Central memory CD4-positive, alpha-beta T cell (primary cell): Measurements from ENCODE around the gene IL4R.
"Not testable (repeated sequence)": the region's sequence is repeated elsewhere in the genome, so short reads cannot be mapped to it uniquely, and the experiment has no call there.

Experiments used
- DNase-seq: peaks from one replicate; pipeline ENCODE4 v3.0.0; 2022

The IL4R gene

DNA sequence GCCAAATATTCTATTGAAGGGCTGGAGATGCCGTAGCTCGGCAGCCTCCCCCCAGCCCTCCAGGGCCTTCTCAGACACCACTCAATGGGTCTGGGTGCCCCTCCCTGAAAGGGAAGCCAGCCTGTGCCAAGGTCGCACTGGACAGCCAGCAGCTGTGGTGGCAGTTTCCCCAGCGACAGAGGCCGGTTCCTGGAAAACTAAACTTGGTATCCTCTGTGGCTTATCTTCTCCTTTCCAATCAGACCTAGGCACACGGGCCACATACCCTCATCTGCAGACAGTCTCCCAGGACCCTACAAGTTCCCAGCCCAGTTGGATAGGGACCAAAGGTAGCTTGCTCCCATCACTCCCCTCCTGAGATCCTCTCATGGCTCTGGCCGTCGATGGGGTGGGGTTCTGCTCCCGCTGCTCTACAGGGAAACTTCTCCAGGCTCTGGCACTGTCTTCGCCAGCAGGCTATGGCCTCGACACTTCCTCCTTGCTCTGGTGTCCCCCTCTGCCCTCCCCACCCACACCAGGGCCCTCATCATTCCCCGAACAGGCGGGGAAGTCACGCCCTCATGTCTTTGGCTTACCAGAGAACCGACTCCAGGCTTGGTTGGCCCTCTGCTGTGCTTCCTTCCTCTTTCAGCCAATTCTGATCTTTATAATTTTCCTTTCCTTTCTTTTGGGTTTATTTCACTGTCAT is 69.9 kb downstream of the IL4R start:
- no peak for DNase-seq

DNA sequence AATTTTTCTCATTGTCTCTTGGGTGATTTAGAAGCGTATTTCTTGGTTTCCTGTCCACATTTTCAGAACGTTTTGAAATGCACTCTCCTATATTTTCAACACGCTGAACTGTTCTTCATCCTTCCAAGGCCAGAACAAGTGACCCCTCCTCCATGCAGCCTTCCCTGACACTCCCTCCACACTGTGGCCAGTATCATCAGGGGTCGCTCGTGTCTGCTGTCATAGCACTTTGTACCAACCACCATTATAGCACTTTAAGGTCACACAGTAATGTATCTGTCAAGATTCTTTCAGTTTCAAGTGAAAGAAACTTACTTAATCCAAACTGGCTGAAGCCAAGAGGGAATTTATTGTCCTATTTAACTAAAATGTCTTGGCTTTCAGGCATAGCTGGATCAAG is 70.7 kb downstream of the IL4R start:
- no peak for DNase-seq

DNA sequence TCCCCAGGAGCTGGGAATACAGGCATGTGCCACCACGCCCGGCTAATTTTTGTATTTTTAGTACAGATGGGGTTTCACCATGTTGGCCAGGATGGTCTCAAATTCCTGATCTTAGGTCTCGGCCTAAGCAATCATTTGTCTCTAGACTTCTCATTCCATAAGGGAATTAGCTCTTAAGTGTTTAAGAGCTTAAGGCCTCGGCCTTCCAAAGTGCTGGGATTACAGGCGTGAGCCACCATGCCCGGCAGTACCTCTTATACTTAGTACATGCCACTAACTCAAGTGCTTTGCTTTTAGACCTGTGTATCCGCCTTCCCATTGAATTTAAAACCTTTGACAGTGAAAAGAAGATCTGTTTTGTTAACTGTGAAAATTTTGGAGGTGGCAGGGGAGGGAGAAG is 71.6 kb downstream of the IL4R start:
- no peak for DNase-seq

DNA sequence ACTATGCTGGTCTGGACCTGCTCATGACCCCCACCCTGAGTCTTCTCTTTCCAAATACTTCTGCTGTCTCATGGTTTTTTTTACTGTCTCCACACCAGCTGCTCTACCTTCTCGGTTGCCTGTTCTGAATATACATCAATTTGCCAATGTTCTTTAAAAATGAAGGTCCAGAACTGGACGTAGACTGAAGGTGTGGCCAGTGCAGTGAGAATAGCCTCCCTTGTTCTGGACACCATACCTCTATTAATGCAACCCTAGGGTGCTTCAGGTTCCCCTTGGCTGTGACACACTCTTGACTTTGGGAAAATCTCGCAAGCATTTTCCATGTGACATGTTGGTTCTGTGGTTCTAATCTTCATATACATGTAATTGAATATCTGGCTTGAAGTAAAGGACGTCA is 72.9 kb downstream of the IL4R start:
- DNase-seq, result no peak

DNA sequence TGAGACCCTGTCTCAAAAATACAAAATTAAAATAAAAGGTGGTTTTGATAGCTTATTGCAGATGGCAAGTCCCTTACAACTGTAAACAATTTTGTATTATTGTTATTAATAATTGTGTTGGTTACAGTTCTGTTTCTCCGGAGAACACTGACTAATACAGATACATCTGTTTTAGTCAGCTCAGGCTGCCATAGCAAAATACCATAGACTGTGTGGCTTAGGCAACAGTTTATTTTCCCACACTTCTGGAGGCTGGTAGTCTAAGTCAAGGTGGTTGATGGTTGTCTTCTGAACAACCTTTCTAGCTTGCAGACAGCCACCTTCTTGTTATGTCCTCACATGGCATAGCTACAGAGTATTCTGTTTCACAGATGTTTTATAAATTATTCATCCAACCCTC is 74.0 kb downstream of the IL4R start:
- DNase-seq, result no peak

DNA sequence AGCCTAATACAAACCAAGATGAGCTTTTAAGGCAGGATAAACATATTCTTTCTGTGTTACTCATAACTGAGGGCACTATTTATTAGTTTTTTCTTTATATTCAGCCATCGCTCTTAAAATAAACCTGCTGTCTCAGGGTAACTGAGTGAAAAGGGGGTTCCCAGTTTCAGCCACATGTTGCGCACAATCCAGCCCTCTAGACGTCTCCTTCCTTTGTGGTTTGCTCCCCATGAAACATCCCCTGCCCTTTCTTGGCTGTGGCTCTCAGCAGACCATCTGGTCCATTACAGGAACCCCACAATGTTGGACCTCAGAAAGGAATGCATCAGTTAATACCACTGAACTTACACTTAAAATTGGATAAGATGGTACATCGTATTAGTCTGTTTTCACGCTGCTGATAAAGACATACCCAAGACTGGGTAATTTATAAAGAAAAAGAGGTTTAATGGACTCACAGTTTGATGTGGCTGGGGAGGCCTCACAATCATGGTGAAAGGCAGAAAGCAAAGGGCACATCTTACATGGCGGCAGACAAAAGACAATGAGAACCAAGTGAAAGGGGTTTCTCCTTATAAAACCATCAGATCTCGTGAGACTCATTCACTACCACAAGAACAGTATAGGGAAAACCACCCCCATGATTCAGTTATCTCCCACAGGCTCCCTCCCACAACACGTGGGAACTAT is 75.6 kb downstream of the IL4R start:
- DNase-seq, result no peak

DNA sequence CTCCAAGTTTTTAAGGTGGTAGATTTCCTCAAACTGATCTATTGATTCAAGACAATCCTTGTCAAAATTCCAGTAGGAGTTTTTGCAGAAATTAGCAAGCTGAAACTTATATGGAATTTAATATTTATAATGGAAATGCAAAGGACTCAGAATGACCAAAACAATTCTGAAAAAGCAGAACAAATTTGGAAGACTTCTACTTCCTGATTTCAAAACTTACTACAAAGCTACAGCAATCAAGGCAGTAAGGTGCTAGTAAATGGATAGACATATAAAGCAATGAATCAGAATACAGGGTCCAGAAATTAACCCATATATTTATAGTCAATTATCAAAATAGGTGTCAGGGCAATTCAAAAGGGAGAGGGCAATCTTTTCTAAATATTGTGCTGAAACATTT is 76.4 kb downstream of the IL4R start:
- no peak for DNase-seq

DNA sequence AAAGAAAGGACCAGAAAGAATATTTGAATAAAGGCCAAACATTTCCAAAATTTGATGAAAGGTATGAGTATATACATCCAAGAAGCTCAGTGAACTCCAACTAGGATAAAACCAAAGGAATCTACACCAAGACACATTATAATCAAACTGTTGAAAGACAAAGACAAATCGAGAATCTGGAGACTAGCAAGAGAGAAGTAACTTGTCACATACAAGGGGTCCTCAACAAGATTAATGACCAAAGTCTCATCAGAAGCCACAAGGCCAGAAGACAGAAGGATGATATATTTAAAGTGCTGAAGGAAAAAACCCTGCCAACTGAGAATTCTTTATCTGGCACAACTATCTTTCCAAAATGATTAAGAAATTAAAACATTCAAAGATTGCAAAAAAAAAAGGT is 78.9 kb downstream of the IL4R start:
- no peak for DNase-seq

DNA sequence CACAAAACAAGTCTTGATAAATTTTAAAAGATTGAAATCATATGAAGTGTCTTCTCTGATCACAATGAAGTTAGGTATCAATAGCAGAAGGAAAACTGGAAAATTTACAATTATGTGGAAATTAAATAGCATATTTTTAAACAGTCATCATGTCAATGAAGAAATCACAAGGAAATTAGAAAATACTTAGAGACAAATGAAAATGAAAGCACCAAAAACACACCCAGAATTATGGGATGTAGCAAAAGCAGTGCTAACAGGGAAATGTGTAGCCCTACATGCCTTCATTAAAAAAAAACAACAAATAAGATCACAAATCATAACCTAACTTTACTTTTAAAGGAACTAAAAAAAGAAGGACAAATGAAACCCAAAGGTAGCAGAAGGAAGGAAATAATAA is 80.7 kb downstream of the IL4R start:
- DNase-seq, result no peak

DNA sequence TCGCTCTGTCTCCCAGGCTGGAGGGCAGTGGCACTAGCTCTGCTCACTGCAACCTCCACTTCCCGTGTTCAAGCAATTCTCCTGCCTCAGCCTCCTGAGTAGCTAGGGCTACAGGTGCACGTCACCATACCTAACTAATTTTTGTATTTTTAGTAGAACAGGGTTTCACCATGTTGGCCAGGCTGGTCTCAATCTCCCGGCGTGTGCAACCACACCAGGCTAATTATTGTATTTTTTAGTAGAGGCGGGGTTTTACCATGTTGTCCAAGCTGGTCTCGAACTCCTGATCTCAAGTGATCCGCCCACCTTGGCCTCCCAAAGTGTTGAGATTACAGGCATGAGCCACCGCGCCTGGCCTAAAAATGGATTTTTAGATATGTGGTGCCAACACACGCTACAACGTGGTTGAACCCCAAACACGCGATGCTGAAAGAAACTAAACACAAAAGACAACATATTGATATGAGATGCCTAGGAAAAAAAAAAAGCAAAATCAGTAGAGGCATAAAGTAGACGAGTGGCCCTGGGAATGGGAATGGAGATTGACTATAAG is 84.6 kb downstream of the IL4R start:
- DNase-seq, result not testable (repeated sequence)

DNA sequence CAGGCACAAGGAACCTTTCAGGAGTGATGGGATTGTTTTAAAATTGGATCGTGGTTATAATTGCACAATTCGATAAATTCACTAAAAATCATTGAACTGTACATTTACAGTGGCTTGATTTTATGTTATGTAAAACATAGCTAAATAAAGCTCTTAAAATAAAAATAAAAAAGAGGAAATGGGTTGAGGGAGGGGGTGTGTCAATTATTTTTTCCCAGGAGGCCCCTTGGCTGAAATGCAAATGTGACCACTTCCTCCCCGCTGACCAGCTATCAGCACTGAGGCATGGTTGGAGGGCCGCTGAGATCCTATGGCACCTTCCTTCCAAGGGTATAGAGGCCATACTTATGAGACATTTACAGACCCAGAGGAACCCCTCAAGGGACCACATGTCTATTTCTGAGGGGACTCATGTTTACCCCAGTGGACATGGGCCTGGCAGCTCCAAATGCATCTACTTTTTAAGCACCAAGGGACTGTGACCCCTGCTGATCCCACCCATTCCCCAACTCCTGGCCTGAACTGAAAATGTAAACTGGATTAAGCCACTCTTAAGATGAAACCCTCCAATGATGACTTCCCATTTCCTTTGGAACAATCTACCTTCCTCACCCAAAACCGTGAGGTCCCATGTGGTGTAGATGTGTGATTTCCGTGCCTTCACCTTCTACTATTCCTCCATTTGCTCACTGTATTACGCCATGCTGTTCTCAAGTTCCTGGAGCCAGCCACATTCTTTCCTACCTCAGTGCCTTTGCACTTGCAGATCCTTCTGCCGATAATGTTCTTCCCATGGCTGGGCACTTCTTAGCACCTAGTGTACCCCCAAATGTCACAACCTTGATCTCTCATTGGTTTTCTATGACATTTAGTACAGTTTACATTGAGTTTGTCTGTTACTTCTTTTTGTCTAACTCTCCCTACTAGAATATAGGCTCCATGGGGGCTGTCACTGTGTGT is 85.4 kb downstream of the IL4R start:
- DNase-seq, result no peak

DNA sequence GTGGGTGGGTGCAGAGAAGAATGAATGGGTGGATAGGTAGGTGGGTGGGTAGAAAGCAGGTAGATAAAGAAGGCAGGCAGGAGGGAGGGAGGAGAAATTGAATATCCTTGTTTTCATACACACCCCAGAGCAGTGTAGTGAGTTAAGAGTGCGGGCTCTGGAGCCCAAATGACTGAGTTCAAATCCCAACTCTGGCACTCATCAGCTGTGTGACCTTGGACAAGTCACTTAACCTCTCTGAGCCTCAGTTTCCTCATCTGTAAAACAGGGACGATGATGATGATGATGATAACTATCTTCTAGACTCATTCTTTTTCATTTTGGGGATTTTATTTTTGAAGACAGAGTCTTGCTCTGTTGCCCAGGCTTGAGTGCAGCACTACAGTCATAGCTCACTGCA is 86.2 kb downstream of the IL4R start:
- DNase-seq, result no peak

DNA sequence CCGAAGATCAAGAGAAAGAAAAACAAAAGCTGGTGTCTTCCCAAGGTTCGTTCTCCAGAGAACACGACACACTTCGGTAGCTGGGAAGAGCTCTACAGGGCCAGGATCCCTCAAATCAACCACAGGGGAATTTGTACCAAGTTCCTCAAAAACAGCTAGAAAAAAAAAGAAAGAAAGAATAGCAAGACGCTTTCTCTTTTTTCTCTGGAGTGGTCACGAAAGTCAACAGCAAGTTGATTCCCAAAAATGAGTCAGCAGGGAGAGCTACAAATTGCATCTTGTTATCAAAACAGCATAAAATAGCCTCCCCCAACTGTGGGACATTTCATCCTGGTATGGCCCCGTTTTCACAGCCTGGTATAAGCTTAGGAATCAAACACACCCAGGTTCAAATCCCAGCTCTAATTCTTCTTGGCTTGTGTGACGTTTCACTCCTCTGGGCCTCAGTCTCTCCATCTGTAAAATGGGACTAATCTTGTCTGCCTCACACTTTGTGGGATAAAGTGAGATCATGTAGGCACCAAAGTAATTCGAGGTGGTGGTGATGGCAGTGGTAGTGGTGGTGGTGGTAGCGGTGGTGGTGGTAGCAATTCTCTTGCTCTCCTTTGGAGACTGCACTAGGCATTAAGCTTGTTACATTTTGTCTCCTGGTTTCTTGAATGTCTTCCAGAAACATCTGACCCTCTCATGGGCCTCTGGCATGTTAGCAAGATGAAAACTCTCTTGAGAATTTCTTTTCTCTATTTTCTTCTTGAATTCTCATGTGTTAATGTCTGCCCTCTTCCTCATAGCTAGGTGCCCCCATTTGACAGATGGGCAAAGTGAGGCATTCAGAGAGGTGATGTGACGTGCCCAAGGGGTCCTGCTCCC is 87.2 kb downstream of the IL4R start:
- DNase-seq, result no peak

DNA sequence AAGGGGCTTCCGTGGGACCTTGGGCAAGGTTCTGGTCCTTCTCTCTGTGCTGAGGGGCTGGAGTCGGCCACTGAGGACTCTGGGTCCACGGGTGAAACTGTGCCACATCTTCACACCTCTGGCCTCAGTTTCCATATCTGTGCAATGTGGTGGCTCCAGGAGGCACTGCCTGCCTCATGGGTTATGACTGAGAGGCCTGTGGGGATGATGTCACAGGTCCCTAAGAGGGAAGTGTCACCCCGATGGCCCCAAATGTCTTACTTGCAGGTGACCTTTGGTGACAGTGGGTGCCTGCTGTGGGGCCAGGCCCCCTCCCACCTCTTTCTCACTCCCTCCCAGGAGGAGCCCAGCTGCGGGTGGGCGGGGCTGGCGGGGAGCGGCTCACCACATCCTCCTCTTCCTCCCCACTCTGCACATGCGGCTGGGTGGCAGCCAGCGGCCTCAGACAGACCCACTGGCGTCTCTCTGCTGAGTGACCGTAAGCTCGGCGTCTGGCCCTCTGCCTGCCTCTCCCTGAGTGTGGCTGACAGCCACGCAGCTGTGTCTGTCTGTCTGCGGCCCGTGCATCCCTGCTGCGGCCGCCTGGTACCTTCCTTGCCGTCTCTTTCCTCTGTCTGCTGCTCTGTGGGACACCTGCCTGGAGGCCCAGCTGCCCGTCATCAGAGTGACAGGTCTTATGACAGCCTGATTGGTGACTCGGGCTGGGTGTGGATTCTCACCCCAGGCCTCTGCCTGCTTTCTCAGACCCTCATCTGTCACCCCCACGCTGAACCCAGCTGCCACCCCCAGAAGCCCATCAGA is 88.2 kb downstream of the IL4R start, which contains the start of gene IL21R:
IL21R (plus strand) TSS at position 407 of the 801 bp plus-strand sequence. CDS start 27,898 bp downstream, outside the sequence.
- DNase-seq, result peak; percentile 93

DNA sequence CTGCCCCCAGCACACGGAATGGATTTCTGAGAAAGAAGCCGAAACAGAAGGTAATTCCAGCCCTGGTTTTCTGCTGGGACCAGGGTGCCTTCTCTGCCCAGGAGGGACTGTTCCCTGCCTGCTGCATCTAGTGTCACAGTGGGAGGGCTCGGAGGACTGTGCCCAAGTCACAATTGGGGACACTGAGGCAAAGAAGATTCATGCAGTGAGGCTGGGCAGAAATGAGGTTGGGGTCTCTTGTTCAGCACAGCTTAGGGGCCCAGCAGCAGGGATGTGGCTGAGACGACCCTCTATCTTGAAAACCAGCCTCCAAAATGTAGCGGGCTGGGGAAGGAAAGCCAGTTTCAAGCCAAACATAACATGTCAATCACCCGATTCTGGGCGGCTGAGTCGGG is 88.8 kb downstream of the IL4R start:
- no peak for DNase-seq

DNA sequence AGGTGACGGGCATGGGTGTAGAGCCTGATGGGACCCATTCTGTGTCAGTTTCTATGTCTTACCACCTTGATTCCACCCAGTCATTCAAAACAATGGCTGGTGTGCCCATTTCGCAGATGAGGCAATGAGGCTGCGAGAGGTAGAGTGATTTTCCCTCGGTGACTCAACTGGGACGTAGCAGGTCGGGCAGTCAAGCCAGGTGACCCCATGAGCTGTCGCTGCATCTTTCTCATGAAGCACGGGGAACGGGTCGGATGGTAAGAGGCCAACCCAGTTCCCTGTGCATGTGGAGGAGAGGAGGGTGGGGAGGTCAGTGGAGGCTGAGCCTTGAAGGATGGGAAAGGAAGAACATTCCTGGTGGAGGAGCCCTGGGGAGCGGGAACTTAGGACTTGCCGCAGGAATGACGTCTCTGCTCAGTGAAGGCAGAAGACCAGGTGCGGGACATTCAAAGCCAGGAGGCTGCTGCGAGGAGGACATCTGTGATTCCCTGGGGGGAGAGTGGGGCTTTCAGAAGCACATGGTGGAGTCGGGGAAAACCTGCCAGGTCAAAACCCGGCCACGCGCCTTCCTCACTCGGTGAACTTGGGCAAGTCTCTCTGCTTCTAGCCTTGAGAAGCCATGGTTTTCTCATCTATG is 89.3 kb downstream of the IL4R start:
- peak; percentile 15 for DNase-seq

DNA sequence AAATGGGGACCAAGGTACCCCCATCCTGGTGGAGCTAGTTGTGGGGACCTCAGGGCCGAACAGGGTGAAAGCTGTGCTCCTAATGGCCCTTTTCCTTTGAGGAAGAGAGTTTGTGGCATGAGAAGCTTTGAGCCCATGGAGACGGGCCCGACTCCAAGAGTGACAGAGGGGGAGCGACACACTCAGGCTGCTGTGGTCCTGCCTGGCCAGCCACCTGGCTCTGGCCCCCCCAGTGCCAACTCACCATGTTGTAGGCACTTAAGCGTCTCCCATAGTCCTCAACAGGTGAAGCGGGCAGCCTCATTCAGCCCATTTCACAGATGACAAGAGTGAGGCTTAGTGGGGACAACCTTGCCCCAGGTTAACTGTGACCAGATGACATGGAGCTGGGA is 89.8 kb downstream of the IL4R start:
- DNase-seq, result no peak

DNA sequence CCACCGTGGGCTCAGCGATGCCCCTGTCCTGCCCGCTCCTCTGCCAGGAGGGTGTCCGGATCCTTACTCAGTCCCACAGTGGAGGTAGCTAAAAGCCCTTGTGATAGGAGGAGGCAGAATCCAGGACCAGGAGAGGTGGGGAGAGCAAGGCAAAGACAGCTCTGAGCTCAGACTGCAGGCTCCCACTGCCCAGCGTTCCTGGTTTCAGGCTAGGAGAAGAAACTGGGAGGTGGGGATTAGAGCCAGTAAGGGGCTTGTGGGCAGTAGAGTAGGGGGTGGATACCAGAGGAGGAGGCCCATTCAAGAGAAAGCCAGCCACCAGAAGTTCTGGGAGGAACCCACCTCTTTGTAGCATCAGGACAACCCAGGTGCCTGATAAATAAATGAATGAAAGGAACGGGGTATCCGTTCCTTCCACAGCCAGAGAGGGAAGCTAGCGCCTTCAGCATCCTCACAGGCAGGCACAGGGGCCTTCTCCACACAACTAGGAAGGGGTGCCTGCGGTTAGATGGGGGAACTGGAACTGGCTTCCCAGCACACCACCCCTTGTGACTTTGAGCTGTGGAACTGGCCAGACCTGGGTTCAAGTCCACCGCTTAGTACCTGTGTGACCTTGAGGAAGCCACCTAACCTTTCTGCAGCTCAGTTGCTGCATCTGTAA is 90.5 kb downstream of the IL4R start:
- no peak for DNase-seq

DNA sequence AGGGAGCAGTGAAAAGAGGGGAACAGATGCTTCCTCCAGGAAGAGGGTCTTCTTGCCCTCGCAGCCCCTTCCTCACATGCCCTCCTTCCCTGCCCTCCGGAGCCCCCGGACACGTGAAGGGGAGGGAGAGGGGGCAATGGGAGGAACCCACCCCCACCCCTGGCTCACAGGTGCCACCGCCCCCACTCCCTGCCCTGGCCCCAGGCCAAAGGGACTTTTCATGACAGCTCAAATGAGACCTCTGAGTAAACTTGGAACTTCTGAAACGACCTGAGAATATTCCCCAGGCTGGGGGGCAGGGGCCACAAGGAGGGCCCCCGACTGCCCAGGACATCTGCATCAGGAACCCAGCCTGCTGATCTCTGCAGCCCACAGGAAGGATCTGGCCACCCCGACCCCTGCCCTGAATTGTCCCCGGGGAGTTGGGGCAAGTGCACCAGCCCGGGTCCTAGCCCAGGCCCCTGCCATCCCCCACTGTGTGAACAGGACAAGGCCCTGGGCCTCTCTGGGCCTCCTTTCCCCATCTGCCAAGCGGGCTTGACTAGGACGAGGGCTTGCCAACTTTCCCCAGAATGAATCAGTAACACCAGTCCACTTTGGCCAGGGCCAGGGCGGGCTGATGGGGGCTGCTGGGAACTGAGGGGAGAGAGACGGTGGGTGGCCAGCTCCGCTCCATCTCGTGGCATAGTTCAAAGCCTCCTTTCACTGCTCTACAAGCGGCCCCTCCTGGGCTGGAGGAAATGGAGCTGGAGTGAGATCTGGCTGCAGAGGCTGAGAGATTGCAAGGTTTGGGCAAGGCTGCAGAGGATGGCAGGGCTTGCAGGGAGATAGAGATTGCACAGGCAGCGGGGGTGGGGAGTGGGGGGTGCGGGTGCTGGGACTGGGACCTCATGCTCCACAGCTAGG is 92.0 kb downstream of the IL4R start:
- DNase-seq, result no peak
